Neural crest cell (in vitro differentiated cells): Measurements from ENCODE around the gene CTSH. TPM values are rescaled to one million over a fixed set of nuclear protein-coding genes. Genes with fewer than 3 reads are reported as not detected.

Experiments used
- DNase-seq: peaks from one replicate; pipeline ENCODE4 v3.0.0; 2021; ENCODE audit warnings: low read depth, mixed read lengths, low spot score
- H3K27ac Mint-ChIP-seq: one replicate; pipeline ENCODE4 v1.8.0; 2021; ENCODE audit warnings: mild to moderate bottlenecking, mixed read lengths; ENCODE audit not compliant: unreplicated experiment
- H3K27me3 Mint-ChIP-seq: 2 replicates; pipeline ENCODE4 v1.8.0; 2021; ENCODE audit warnings: low read depth, mild to moderate bottlenecking, mixed read lengths
- H3K36me3 Mint-ChIP-seq: 2 replicates; pipeline ENCODE4 v1.8.0; 2021; ENCODE audit warnings: low read depth, mild to moderate bottlenecking, mixed read lengths
- H3K4me1 Mint-ChIP-seq: 2 replicates; pipeline ENCODE4 v1.8.0; 2021; ENCODE audit warnings: mixed read lengths
- H3K4me3 Mint-ChIP-seq: one replicate; pipeline ENCODE4 v1.8.0; 2021; ENCODE audit warnings: mild to moderate bottlenecking, mixed read lengths
- H3K9me3 Mint-ChIP-seq: 2 replicates; pipeline ENCODE4 v1.8.0; 2021; ENCODE audit warnings: mixed read lengths
- CTCF ChIP-seq: fragments of 200-600 bp; sonication (generic); conservative IDR thresholded peaks from 2 replicates; pipeline ENCODE4 v1.5.0; 2021; ENCODE audit warnings: antibody characterized with exemption, mild to moderate bottlenecking
- total RNA-seq: library from RNA; stranded (reverse); gene quantifications from 2 replicates; pipeline ENCODE4 v1.2.1, GENCODE V29; 2021

CTSH gene
- total RNA-seq, 1 donor from 2014 or later: 7.3 TPM

DNA sequence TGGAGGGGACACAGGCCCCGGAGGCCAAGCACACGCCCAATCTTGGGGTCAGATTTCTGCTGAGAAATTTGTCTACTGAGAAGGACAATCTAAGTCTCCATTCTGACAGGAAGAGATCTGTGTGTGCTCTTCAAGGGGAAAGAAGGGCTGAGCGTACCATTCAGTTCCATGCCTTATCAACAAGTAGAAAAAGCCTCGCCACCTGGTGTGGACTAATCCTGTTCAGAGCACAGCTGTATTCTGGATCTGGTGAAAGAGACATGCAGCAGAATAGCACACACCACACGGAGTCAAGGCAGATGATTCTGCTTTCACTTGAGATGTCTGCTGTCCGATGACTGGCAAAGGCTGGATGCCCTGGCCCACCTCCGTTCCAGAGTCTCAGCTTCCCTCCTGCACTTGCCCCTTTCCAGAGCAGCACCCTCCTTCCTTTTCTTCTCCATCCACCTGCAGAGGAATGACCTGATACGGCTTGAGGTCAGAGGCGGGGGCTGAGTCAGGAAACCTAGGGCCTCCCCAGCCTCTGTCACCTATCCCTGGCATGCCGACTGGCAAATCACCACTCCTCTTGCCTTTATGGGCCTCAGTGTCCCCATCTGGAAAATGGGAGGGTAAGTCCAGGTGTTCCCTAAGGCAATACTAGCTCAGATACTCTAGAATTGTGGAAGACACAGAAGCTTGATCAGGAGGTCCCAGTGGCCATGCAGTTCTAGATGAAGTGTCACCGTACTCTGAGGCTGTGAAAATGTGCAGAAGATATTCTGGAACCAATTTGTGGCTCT lies 36.9 kb upstream of the CTSH start:
- no peak for TF ChIP-seq CTCF
- H3K4me3 Mint-ChIP-seq: no peak overlapping the region
- H3K4me1 Mint-ChIP-seq: peaks cover 27% of the 10 kb centered on the region
- no peaks in the 10 kb centered on the region for H3K36me3 Mint-ChIP-seq
- H3K27me3 Mint-ChIP-seq: no peaks in the 10 kb centered on the region
- DNase-seq: no peak
- H3K9me3 Mint-ChIP-seq: peaks cover 2% of the 10 kb centered on the region
- H3K27ac Mint-ChIP-seq: no peak overlapping the region

DNA sequence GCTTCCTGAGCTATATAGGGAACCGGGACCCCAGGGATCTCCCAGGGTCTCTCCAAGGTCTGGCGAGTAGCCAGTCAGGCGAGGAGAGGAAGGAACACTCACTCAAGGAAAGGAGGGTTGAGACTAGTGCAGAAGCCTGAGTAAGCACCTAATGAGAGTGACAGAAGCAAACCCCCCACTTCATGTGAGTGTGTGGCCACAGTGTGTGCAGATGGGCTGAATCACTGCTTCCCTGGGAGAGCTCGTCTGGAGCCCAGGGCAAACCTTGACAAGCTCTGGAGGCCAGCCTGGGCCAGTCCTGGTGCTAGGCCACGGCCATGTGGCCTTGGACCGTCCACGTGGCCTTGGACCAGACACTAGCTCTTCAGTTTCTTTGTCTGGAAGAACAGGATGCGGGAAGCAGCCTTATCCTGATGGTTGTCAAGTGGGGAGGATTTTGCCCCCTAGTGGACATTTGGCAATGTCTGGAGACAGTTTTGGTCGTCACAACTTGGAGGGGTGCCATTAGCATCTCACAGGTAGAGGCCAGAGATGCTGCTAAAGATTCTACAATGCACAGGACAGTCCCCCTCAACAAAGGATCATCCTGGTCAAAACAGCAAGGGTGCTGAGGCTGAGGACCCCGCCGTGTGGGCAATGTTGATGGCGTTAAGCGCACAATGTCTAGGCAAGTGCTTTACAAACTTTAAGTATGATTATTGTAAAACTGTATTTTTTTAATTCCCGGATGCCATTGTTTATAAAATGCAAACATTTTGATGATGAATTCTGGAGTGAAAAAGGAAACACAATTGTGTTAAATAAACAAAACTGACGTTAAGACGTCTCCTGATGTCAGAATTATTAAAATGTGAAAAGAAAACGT lies 34.8 kb upstream of the CTSH start:
- H3K4me1 Mint-ChIP-seq: peaks cover 27% of the 10 kb centered on the region
- peaks cover 2% of the 10 kb centered on the region for H3K9me3 Mint-ChIP-seq
- no peaks in the 10 kb centered on the region for H3K36me3 Mint-ChIP-seq
- peak; percentile 76 for TF ChIP-seq CTCF
- H3K27me3 Mint-ChIP-seq: no peaks in the 10 kb centered on the region
- H3K27ac Mint-ChIP-seq: peak overlapping the region; percentile 81
- peak; percentile 48 for DNase-seq
- no peak overlapping the region for H3K4me3 Mint-ChIP-seq

DNA sequence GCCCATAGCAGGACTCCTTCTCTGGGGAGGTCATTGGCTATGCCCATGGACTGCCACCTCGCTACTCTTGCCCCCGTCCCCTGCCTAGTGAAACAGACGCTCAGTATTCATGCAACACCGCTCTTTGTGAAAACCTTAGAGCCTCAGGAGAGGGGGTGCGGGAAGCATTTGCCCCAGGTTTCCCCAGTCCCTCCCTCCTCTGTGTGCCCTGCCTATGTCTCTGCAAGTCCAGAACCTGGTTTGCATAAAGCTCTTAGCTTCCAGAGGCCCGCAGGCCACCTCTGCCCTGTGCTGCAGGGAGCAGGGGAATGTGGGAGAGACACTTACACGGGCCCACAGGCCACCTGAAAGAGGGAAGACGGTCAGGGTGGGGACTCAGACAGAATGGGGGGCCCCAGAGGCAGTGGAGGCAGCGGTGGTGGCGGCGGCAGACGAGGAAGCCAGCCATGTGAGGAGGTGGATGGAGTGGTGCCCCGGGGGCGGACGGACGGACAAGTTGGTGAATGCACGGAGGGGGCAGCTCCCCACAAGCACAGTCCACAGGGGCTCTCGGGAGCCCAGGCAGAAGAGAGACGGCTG lies 33.8 kb upstream of the CTSH start:
- H3K27ac Mint-ChIP-seq: peak overlapping the region; percentile 81
- H3K27me3 Mint-ChIP-seq: no peaks in the 10 kb centered on the region

GRCh38 chr15:78977591-78978347 lies 32.9 kb upstream of the CTSH start:
- no peaks in the 10 kb centered on the region for H3K36me3 Mint-ChIP-seq
- peaks cover 27% of the 10 kb centered on the region for H3K4me1 Mint-ChIP-seq
- no peaks in the 10 kb centered on the region for H3K27me3 Mint-ChIP-seq
- no peaks in the 10 kb centered on the region for H3K9me3 Mint-ChIP-seq
- H3K4me3 Mint-ChIP-seq: no peak overlapping the region
- TF ChIP-seq CTCF: no peak
- no peak overlapping the region for H3K27ac Mint-ChIP-seq
- DNase-seq: no peak

More for the DNA sequence above, 33.8 kb upstream of the CTSH start:
- Mint-ChIP-seq H3K4me3 (no peak overlapping the region), H3K9me3 (peaks cover under 1% of the 10 kb centered on the region), H3K4me1 (peaks cover 27% of the 10 kb centered on the region), H3K36me3 (no peaks in the 10 kb centered on the region)
- DNase-seq: no peak
- no peak for TF ChIP-seq CTCF

GRCh38 chr15:78977091-78977571 lies 32.3 kb upstream of the CTSH start:
- DNase-seq: no peak
- H3K36me3 Mint-ChIP-seq: no peaks in the 10 kb centered on the region
- no peak for TF ChIP-seq CTCF
- no peak overlapping the region for H3K27ac Mint-ChIP-seq
- no peak overlapping the region for H3K4me3 Mint-ChIP-seq
- H3K9me3 Mint-ChIP-seq: no peaks in the 10 kb centered on the region
- peaks cover 27% of the 10 kb centered on the region for H3K4me1 Mint-ChIP-seq
- no peaks in the 10 kb centered on the region for H3K27me3 Mint-ChIP-seq
